Measurements from ENCODE around the gene TCEA2.

TCEA2 gene

GRCh38 chr20:64093013-64093503, 30.1 kb downstream of the TCEA2 start:
- no peak for DNase-seq (ENCODE audit: low read depth in 2 of 2)

DNA sequence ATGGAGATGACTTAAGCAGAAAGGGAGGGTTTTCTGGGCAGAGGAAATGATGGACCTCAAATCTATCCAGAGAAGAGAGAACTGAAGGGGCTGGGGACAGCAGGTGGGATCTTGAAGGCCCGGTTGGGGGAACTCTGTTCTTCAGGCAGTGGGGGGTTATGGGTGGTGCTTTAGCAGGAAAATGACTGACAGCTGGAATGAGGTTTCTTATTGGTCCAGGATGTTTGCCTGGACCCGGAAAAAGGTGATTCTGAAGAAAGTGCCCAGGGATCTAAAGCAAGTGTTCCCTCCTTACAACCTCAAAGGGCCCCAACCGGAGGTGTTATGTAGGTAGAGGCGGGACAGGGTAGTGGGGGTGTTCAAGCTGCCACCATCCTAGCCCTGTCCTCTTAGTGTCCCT, 32.5 kb downstream of the TCEA2 start:
- DNase-seq (ENCODE audit: low read depth in 2 of 2) = no peak

- DNase-seq (ENCODE audit: low read depth in 2 of 2) = no peak
These were observed 32.9 kb downstream of the TCEA2 start for GRCh38 chr20:64095927-64096326.

GRCh38 chr20:64096535-64096934, 33.5 kb downstream of the TCEA2 start:
- DNase-seq (ENCODE audit: low read depth in 2 of 2) = no peak

- DNase-seq (ENCODE audit: low read depth in 2 of 2) = no peak
These were observed 35.5 kb downstream of the TCEA2 start for GRCh38 chr20:64098471-64099013.

GRCh38 chr20:64099086-64099786, 36.2 kb downstream of the TCEA2 start:
- no peak for DNase-seq (ENCODE audit: low read depth in 2 of 2)

GRCh38 chr20:64099880-64100565, 37.0 kb downstream of the TCEA2 start:
- no peak for DNase-seq (ENCODE audit: low read depth in 2 of 2)

- DNase-seq (ENCODE audit: low read depth in 2 of 2) = no peak
These were observed 37.5 kb downstream of the TCEA2 start for GRCh38 chr20:64100566-64100888.

DNA sequence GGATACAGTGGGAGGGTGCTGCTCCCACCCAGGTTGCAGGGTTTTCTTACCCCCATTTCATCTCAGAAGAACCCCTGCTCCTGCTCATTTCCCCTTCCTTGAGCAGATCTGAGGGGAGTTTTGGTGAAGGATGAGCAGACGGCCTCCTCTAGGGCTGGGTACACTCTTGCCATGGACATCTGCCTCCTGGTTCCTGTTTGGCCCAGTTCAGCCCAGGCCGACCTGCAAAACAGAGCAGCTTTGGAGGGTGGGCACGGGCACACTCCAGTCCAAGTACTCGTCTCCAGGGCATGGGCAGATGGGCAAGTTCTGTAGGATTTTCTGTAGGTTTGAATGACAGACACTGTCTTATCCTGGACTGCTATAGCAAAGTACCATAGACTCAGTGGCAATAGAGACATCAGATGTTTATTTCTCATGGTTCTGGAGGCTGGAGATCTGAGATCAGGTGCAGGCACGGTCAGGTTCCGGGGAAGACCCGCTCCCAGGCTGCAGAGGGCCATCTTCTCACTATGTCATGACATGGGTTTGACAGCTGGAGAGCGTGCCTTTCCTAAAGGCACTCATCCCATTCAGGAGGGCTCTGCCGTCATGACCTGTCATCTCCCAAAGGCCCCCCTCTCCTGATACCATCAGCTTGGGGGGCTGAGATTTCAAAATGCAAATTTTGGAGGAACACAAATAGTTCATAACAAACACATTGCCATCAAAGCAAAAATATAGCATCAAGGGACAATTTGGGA, 38.1 kb downstream of the TCEA2 start:
- DNase-seq (ENCODE audit: low read depth in 2 of 2) = no peak

DNA sequence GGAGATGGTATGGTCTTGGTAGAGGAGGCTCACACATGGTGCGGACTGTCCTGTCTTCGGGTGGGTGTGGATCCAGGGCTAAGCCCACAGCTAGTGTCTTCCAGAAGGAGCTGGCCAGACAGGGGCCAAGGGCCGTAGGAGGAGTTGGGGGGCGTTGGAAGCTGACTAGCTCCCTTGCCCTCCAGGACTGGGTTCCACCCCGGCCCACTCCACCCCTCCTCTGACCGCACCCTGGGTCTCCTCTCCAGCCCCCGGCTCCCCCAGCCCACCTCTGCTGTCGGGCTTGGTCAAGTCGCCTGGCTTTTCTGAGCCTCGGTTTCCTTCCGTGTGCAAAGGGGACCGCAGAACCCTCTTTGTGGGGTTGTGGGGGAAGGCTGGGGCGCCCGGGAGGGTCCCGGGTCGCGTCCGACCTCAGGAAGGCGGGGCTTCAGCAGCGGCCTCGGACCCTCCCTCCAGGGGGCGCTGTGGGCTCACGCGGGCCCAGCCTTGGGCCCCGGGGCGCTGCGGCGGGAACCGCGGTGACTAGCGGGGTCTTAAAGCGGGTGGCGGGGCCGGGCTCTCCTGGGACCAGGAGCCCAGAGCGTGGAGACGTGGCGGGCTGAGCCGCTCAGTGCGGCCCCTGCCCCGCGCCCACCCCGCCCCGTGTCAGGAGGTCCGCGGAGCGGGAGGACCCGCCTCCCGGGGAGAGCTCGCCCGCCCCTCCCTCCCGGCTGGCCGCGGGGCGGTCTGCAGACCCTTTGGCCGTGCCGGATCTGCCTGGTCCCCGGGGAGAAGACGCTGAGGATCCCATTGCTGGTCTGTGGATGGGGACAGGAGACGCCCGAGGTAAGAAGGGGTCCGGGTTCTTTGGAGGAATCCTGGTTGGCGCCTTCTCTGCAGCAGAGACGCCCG, 39.0 kb downstream of the TCEA2 start:
- no peak for DNase-seq (ENCODE audit: low read depth in 2 of 2)

- DNase-seq (ENCODE audit: low read depth in 2 of 2) = no peak
These were observed 39.8 kb downstream of the TCEA2 start for GRCh38 chr20:64102647-64103354.

DNA sequence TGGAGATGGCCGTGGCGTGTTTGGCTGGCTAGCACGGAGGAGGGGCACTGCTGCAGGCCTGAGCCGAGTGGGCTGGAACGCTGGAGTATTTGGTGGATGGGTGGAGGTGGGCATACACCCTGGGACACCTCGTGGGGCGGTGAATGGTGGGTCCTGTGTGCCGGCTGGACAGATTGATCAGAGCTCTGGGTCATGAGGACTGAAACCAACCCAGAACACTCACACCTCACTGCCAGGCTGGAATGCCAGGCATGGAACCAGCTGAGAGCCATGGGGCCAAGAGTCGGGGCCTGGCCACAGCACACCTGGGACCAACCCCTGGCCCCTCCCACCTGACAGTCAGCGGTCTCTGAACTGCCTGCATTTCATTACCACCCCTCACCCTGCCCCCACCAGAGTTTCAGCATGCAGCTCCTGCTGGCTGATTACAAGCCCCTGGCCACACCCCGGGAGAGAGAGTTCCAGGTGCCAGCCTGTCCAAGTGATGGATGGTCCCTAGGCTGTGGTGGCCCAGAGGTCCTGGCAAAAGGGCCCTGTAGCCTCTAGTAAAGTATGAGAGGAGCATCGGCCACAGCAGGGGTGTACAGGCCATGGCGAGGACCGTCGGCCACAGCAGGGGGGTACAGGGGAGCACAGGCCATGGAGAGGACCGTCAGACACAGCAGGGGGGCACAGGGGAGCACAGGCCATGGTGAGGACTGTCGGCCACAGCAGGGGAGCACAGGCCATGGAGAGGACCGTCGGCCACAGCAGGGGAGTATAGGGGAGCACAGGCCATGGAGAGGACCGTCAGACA, 41.1 kb downstream of the TCEA2 start:
- DNase-seq (ENCODE audit: low read depth in 2 of 2) = no peak

DNA sequence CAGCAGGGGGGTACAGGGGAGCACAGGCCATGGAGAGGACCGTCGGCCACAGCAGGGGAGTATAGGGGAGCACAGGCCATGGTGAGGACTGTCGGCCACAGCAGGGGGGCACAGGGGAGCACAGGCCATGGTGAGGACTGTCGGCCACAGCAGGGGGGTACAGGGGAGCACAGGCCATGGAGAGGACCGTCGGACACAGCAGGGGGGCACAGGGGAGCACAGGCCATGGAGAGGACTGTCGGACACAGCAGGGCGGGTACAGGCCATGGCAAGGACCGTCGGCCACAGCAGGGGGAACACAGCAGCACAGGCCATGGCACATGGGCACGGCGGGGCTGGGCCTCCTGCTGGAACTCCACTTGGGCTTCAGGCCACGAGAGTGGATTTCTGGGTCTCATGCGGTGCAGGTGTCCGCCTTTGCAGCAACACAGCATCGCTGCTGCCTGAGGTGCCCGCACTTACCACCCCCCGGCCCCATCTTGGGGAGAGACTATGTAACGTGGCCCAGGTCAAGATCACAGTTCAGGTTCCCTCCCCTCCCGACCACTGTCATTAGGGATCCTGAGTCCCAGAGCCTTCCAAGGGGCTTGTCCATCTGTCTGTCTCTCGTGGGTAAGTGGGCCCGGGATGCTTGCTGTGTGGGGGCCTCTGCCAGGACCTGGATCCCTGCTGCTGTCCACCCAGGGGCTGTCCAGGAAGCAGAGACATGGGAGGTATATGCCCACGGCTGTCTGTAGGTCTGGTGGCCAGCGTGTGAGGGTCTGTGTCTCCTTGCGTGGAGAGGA, 41.9 kb downstream of the TCEA2 start:
- no peak for DNase-seq (ENCODE audit: low read depth in 2 of 2)

- no peak for DNase-seq (ENCODE audit: low read depth in 2 of 2)
These were observed 42.9 kb downstream of the TCEA2 start for GRCh38 chr20:64105846-64106434.

- no peak for DNase-seq (ENCODE audit: low read depth in 2 of 2)
These were observed 43.5 kb downstream of the TCEA2 start for GRCh38 chr20:64106435-64106961.

DNA sequence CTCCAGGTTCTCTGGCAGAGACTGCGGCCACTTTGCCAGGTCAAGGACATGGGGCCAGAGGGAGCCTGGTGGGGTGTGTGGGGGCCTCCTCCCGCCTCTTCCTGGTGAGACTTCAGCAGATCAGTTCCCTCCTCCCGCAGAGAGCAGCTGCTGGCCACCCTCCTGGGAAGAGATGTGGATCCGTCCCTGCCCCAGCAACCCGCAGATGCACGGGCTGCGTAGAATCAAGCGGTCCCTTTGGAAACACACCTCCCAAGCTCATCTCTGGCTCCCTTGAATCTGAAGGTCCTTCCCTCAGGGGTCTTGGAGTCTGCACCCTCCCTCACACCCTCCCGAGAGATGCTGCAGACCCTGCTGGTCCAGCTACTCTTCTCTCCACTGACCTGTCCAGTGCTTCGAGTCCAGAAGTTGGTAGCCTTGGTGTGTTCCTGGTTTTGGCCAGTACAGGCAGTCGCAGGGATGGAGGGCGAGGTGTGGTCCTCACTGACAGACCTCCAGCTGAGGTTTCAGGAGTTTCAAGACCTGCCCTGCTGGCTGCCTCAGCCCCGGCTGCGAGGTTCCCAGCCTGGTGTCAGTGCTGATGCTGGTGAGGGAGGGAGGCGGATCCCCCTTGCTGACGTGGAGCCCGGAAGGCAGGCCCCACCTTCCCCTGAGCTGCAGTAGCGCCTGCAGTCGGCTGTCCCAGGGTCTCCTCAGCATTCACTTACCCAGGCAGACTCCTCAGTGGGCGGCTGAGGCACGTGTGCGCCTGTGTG, 44.2 kb downstream of the TCEA2 start, which contains the start of gene NPBWR2:
NPBWR2 (minus strand) TSS at position 585 of the 755 bp plus-strand sequence. CDS start 734 bp downstream, outside the sequence.
- DNase-seq (ENCODE audit: low read depth in 2 of 2) = no peak

- no peak for DNase-seq (ENCODE audit: low read depth in 2 of 2)
These were observed 44.9 kb downstream of the TCEA2 start for GRCh38 chr20:64107736-64108457.

Measured in fibroblast of skin of left quadriceps (primary cell).